IPS-18a (cell line): Measurements from ENCODE around the gene PLA2G3.

ENCODE experiments used
- H3K27ac ChIP-seq: one replicate; pipeline ENCODE4 v1.5.1; 2013; ENCODE audit warnings: low read length
- H3K27me3 ChIP-seq: one replicate; pipeline ENCODE4 v1.6.1; 2013; ENCODE audit warnings: mild to moderate bottlenecking, low read length; ENCODE audit not compliant: control insufficient read depth, insufficient read depth
- H3K36me3 ChIP-seq: one replicate; pipeline ENCODE4 v1.6.1; 2013; ENCODE audit warnings: low read depth, low read length; ENCODE audit not compliant: control insufficient read depth
- H3K4me1 ChIP-seq: one replicate; pipeline ENCODE4 v1.6.1; 2013; ENCODE audit warnings: low read depth, low read length; ENCODE audit not compliant: control insufficient read depth
- H3K4me3 ChIP-seq: one replicate; pipeline ENCODE4 v1.5.1; 2013; ENCODE audit warnings: low read length
- H3K9ac ChIP-seq: one replicate; pipeline ENCODE4 v1.6.1; 2013; ENCODE audit warnings: mild to moderate bottlenecking, low read length, moderate library complexity
- H3K9me3 ChIP-seq: one replicate; pipeline ENCODE4 v1.6.1; 2013; ENCODE audit warnings: low read depth, low read length; ENCODE audit not compliant: control insufficient read depth

Gene PLA2G3

DNA sequence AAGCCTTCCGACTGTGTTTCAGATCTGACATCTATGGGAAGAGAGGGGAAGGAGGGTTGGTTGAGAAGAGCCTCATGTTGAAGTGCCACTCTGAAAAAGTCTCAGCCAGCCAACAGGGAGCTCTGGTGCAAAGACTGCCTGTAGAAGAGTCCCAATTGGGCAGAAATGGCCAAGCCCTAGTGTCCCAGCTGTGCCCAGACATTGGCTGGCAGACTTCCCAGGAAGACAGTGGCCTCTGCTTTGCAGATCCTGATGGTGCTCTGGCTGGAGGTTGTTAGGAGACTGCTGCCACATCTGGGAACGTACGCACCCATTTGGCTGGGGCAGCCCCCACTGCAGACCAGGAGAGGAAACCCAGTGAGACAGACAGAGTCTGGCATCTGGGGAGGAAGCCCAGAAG is 3.2 kb upstream of the PLA2G3 start:
- H3K4me1 ChIP-seq: peaks cover 17% of the 10 kb centered on the region
- H3K4me3 ChIP-seq: no peak overlapping the region
- H3K36me3 ChIP-seq: no peaks in the 10 kb centered on the region
- H3K27me3 ChIP-seq: no peaks in the 10 kb centered on the region
- no peaks in the 10 kb centered on the region for H3K9me3 ChIP-seq
- no peak overlapping the region for H3K9ac ChIP-seq
- H3K27ac ChIP-seq: no peak overlapping the region

DNA sequence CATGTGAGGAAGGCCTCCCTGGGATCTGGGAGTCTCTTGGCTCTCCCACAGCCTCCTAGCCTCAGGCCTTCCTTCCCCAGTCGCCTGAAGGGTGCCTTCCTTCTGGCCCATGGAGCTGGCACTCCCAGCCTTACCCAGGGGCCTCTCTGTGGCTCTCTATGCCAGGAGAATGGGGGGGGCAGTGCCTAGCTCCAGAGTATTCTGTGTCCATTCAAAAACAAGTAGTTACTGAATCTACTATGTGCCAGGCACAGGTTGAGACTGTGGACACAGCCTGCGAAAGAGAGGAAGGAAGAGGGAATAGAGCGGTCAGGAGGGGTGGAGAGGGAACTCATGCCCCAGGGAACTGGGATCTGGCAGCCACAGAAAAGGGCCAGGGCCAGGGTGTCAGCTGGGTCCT is 2.7 kb upstream of the PLA2G3 start:
- Histone ChIP-seq H3K4me1 (peaks cover 19% of the 10 kb centered on the region), H3K4me3 (no peak overlapping the region), H3K36me3 (no peaks in the 10 kb centered on the region), H3K27me3 (no peaks in the 10 kb centered on the region), H3K27ac (no peak overlapping the region), H3K9me3 (no peaks in the 10 kb centered on the region), H3K9ac (no peak overlapping the region)

DNA sequence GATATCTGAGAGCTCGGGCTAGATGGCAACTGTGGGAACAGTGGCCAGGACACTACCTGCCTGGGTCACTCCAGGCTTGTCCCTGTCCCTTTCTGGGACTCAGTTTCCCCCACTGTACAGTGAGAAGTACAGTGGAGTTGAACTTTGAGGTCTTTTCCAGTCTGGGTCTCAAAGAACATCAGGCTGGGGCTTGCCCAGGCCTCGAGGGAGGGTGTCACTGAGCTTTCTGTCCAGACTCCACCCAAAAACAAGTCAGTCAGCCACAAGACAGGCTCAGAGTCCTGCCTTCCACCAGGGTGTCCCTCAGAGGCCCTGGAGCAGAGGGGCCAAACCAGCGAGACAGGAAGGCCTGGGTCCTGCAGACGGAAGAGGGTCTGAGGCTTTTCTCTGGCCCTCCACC is 2.0 kb upstream of the PLA2G3 start:
- H3K9ac ChIP-seq: no peak overlapping the region
- no peak overlapping the region for H3K4me3 ChIP-seq
- peaks cover 19% of the 10 kb centered on the region for H3K4me1 ChIP-seq
- no peak overlapping the region for H3K27ac ChIP-seq
- H3K36me3 ChIP-seq: peaks cover 1% of the 10 kb centered on the region
- no peaks in the 10 kb centered on the region for H3K27me3 ChIP-seq
- H3K9me3 ChIP-seq: no peaks in the 10 kb centered on the region

DNA sequence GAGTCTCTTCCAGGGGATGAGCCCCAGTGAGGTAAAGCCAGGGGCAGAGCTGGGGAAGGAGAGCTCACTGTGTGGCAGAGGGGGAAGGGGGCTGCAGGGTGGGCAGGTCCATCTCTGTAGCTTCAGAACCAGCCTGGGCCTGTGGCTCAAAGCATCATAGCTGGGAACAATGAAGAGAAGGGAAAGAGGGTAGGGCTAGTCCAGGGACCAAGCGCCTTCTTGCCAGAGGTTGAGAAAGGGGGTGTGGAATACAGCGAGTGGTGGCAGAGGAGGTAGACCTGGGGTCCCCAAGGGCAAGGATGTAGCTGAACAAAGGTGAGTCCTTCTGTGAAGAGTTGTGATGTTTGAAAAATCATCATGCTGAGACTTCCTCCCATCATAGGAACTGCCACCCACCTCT is 1.2 kb upstream of the PLA2G3 start:
- H3K27me3 ChIP-seq: no peaks in the 10 kb centered on the region
- H3K36me3 ChIP-seq: peaks cover 5% of the 10 kb centered on the region
- H3K27ac ChIP-seq: no peak overlapping the region
- peaks cover 19% of the 10 kb centered on the region for H3K4me1 ChIP-seq
- H3K9ac ChIP-seq: no peak overlapping the region
- H3K9me3 ChIP-seq: no peaks in the 10 kb centered on the region
- no peak overlapping the region for H3K4me3 ChIP-seq

DNA sequence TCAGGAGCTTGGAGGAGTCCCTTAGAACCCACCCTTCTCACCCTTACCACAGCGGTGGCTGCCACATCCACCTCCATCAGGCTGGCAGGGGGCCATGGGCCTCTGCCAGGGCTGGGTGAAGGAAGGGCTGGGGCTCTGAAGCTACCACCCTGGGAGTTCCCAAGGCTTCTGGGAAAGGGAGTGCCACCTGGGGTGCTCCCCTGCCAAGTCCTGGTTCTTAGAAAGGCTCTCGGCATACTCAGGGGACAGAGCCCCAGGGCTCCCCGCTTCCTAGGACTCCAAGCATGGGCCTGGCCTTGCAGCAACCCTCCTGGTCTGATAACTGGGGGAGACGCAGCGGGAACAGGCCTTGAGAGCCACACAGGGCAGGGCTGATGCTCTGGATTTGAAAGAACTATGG is 438 bp upstream of the PLA2G3 start:
- Histone ChIP-seq H3K4me3 (peak overlapping the region; percentile 68), H3K4me1 (peaks cover 19% of the 10 kb centered on the region), H3K27me3 (no peaks in the 10 kb centered on the region), H3K9me3 (no peaks in the 10 kb centered on the region), H3K36me3 (peaks cover 13% of the 10 kb centered on the region), H3K27ac (peak overlapping the region; percentile 37), H3K9ac (peak overlapping the region; percentile 65)

DNA sequence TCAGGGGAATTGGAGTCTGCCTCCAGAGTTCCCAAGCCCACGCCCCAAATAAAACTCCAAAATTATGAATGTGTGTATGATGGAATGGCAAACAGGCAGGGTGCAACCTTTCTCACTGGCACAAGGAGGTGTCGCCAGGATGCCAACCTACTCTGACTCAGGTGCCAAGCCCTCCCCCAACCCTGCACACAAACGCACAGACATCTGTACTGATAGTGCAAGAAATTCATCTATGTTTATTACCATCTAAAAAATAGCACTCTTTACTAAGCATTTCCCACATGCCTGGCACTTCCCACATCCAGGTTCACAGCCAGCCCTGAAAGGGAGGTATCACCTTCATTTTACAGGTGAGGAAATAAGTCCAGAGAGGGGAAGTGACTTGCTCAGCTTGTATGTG is 1.2 kb downstream of the PLA2G3 start:
- Histone ChIP-seq H3K36me3 (peaks cover 29% of the 10 kb centered on the region), H3K4me1 (peaks cover 19% of the 10 kb centered on the region), H3K9ac (peak overlapping the region; percentile 65), H3K9me3 (no peaks in the 10 kb centered on the region), H3K4me3 (peak overlapping the region; percentile 68), H3K27me3 (no peaks in the 10 kb centered on the region), H3K27ac (no peak overlapping the region)

DNA sequence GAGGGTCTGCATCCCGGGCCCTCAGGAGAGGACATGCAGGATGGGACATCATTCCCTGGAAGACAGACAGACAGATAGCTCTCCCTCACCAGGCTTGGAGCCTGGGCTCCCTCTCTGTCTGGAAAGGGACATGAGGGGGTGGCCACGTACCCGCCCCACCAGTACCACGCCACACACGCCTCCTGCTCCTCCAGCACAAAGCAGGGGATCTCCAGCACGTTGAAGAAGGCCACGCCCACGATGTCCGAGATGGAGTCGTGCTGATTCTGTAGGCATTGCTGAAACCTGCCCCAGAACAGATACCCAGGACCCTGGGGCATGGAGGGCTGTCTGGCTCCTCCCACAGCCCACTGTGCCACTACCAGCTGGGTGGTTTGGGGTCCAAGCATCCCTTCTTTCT is 2.2 kb downstream of the PLA2G3 start:
- no peak overlapping the region for H3K9ac ChIP-seq

DNA sequence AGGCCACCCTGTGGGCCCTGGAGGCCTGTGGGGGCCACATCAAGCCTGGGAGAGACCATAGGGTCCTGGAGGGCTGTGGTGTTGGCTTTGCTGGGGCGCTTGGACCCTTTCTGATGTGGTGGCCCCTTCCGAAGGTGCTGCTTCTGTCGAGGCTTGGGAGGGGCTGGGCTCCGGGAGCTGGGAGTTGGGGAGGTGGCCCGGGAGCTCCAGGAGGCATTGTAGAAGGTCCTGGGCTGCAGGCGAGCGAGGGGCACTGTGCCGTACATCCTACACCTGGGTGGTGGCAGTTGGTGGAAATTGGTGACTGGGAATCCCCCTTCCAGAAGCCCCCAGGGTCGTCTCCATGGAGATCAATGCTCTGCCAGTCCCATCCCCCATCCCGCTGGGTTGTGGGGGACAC is 2.6 kb downstream of the PLA2G3 start:
- Histone ChIP-seq H3K4me1 (peaks cover 19% of the 10 kb centered on the region), H3K9me3 (no peaks in the 10 kb centered on the region), H3K27me3 (no peaks in the 10 kb centered on the region), H3K36me3 (peaks cover 34% of the 10 kb centered on the region), H3K4me3 (no peak overlapping the region), H3K27ac (no peak overlapping the region), H3K9ac (no peak overlapping the region)

More for the DNA sequence above, 2.2 kb downstream of the PLA2G3 start:
- Histone ChIP-seq H3K27me3 (no peaks in the 10 kb centered on the region), H3K36me3 (peaks cover 30% of the 10 kb centered on the region), H3K9me3 (no peaks in the 10 kb centered on the region), H3K4me3 (no peak overlapping the region), H3K27ac (no peak overlapping the region), H3K4me1 (peaks cover 19% of the 10 kb centered on the region)

DNA sequence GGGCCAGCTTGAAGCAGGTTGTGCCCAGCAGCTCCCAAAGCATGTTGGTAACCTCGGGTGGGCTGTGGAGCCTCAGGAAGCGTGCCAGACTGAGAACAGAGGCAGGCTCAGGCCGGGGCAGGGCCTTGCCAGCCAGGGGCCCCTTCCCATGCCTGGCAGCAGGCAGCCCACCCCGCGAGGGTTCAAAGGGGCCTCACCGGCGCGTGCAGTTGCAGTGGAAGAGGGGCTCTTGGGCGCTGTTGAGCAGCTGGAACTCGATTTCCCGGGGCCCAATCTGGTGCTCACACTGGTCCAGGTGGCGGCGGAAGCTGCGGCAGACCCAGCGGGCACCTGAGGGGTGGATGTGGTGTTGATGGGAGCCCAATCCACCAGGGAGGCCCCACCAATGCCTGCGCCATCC is 3.6 kb downstream of the PLA2G3 start:
- Histone ChIP-seq H3K27me3 (no peaks in the 10 kb centered on the region), H3K4me3 (no peak overlapping the region), H3K9ac (no peak overlapping the region), H3K4me1 (peaks cover 19% of the 10 kb centered on the region), H3K27ac (no peak overlapping the region), H3K9me3 (no peaks in the 10 kb centered on the region), H3K36me3 (peaks cover 35% of the 10 kb centered on the region)

DNA sequence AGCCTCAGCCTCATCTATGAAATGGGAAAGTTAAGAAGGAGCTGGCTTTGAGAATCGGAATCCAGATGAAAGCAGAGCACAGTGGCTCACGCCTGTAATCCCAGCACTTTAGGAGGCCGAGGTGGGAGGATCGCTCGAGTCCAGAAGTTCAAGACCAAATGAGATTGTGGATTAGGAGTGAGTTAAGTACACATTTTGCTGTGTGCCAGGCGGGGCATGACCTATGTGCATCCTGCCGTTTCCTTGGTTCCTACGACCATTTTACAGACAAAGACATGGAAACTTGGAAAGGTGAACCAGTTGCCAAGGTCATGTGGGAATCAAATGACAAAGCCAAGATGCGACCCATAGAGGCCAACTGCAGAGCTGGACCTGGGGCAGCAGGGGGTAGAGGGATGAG is 4.2 kb downstream of the PLA2G3 start:
- no peak overlapping the region for H3K4me3 ChIP-seq
- H3K9me3 ChIP-seq: no peaks in the 10 kb centered on the region
- H3K27me3 ChIP-seq: no peaks in the 10 kb centered on the region
- H3K9ac ChIP-seq: no peak overlapping the region
- peaks cover 19% of the 10 kb centered on the region for H3K4me1 ChIP-seq
- H3K27ac ChIP-seq: no peak overlapping the region
- H3K36me3 ChIP-seq: peaks cover 35% of the 10 kb centered on the region

DNA sequence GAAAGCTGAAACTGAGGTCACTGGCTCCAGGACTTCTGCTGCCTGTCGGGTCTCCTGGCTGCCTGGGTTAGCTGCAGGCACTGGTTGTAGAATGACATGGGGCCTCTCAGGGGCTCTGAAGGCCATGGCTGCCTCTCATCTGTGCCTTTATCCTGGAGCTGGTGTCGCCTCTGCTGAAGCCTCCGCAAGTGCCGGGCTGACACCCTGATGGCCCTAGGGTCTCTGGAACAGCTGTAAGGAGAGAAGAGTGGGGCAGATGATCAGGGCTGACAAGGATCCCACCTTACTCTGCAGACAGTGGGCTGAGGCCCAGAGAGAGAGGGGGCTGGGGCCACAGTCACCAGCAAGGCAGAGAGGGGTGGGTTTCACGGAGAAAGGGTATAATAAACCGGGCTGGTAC is 4.6 kb downstream of the PLA2G3 start:
- H3K4me1 ChIP-seq: peaks cover 14% of the 10 kb centered on the region
- no peak overlapping the region for H3K9ac ChIP-seq
- H3K36me3 ChIP-seq: peaks cover 35% of the 10 kb centered on the region
- H3K27me3 ChIP-seq: no peaks in the 10 kb centered on the region
- H3K9me3 ChIP-seq: no peaks in the 10 kb centered on the region
- H3K4me3 ChIP-seq: no peak overlapping the region
- H3K27ac ChIP-seq: no peak overlapping the region

DNA sequence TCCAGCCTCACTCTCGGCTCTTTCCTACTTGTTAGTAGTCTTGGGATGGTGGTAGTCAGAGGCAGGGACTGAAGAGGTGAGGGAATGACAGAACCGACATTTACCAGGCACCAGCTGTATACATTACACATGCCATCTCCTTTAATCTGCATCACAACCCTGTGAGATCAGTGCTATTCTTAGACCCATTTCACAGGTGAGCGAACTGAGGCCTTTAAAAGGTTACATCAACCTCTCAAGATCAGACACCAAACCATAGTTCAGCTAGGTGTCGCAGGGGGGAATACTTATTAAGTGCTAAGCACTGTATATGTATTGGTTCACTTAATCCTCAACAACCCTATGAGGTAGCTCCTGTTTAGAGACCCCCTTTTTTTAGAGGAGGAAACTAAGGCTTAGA is 5.6 kb downstream of the PLA2G3 start:
- Histone ChIP-seq H3K4me3 (no peak overlapping the region), H3K36me3 (peaks cover 35% of the 10 kb centered on the region), H3K4me1 (peaks cover 11% of the 10 kb centered on the region), H3K27ac (no peak overlapping the region), H3K27me3 (no peaks in the 10 kb centered on the region), H3K9ac (no peak overlapping the region), H3K9me3 (no peaks in the 10 kb centered on the region)
